Esophagus muscularis mucosa (tissue), 3 donors: ENCODE results near the gene IFIT2.
A peak's percentile ranks its signal among the peaks of the same experiment; 100 is the strongest.

Experiments used
- CTCF ChIP-seq, 3 experiments: fragments of 200-600 bp in 2 of 3; fragments of 450-650 bp in 1 of 3; sonication (generic) in 2 of 3; IDR thresholded peaks; one replicate each; pipeline ENCODE4 v1.5.1; 2017 to 2019; ENCODE audit warnings: antibody characterized with exemption in 3 of 3, mild to moderate bottlenecking in 2 of 3, moderate library complexity in 1 of 3
- POLR2A ChIP-seq: fragments of 450-650 bp; IDR thresholded peaks from one replicate; pipeline ENCODE4 v1.6.1; 2017; ENCODE audit warnings: antibody characterized with exemption, moderate library complexity, mild to moderate bottlenecking, low read depth
- POLR2AphosphoS5 ChIP-seq, 2 donors: sonication (generic); formaldehyde crosslinking; IDR thresholded peaks; one replicate each; pipeline ENCODE4 v1.6.1; 2017; ENCODE audit warnings: antibody characterized with exemption in 2 of 2

GRCh38 chr10:89283936-89284475 lies 17.8 kb upstream of the IFIT2 start:
- TF ChIP-seq POLR2AphosphoS5 (IDR thresholded peaks at IDR 0.05) (peak; percentile 67 to 76), CTCF (IDR thresholded peaks at IDR 0.05) (no peak), POLR2A (no peak)
